ENCODE measurements around the gene DAPK2.
"Not testable (repeated sequence)": the region's sequence is repeated elsewhere in the genome, so short reads cannot be mapped to it uniquely, and the experiment has no call there.

The DAPK2 gene

GRCh38 chr15:64053674-64054073 lies 7.4 kb upstream of the DAPK2 start:
- DNase-seq (ENCODE audit: low read depth in 2 of 2) = not testable (repeated sequence)

GRCh38 chr15:64052925-64053491 lies 6.7 kb upstream of the DAPK2 start:
- DNase-seq (ENCODE audit: low read depth in 2 of 2) = no peak

GRCh38 chr15:64051407-64052259 lies 5.3 kb upstream of the DAPK2 start:
- no peak for DNase-seq (ENCODE audit: low read depth in 2 of 2)

GRCh38 chr15:64051093-64051402 lies 4.8 kb upstream of the DAPK2 start:
- no peak for DNase-seq (ENCODE audit: low read depth in 2 of 2)

- DNase-seq (ENCODE audit: low read depth in 2 of 2) = no peak
Observed at GRCh38 chr15:64050281-64051092, 4.2 kb upstream of the DAPK2 start.

- no peak for DNase-seq (ENCODE audit: low read depth in 2 of 2)
Observed at GRCh38 chr15:64048781-64049460, 2.6 kb upstream of the DAPK2 start.

- DNase-seq (ENCODE audit: low read depth in 2 of 2) = no peak
Observed at GRCh38 chr15:64045774-64046420, 388 bp downstream of the DAPK2 start.

GRCh38 chr15:64045101-64045435 lies 1.2 kb downstream of the DAPK2 start:
- DNase-seq (ENCODE audit: low read depth in 2 of 2) = no peak

GRCh38 chr15:64044300-64045100 lies 1.8 kb downstream of the DAPK2 start:
- no peak for DNase-seq (ENCODE audit: low read depth in 2 of 2)

- no peak for DNase-seq (ENCODE audit: low read depth in 2 of 2)
Observed at GRCh38 chr15:64038878-64039610, 7.2 kb downstream of the DAPK2 start.

- DNase-seq (ENCODE audit: low read depth in 2 of 2) = no peak
Observed at GRCh38 chr15:64037966-64038365, 8.3 kb downstream of the DAPK2 start.

- DNase-seq (ENCODE audit: low read depth in 2 of 2) = no peak
Observed at GRCh38 chr15:64037116-64037515, 9.2 kb downstream of the DAPK2 start.

- no peak for DNase-seq (ENCODE audit: low read depth in 2 of 2)
Observed at GRCh38 chr15:64035525-64035924, 10.8 kb downstream of the DAPK2 start.

- DNase-seq (ENCODE audit: low read depth in 2 of 2) = no peak
Observed at GRCh38 chr15:64034519-64034918, 11.8 kb downstream of the DAPK2 start.

- DNase-seq (ENCODE audit: low read depth in 2 of 2) = no peak
Observed at GRCh38 chr15:64032329-64032728, 14.0 kb downstream of the DAPK2 start.

GRCh38 chr15:64030123-64030522 lies 16.2 kb downstream of the DAPK2 start:
- no peak for DNase-seq (ENCODE audit: low read depth in 2 of 2)

- DNase-seq (ENCODE audit: low read depth in 2 of 2) = no peak
Observed at GRCh38 chr15:64029633-64030032, 16.7 kb downstream of the DAPK2 start.

- DNase-seq (ENCODE audit: low read depth in 2 of 2) = no peak
Observed at GRCh38 chr15:64029110-64029509, 17.2 kb downstream of the DAPK2 start.

GRCh38 chr15:64026591-64026990 lies 19.7 kb downstream of the DAPK2 start:
- DNase-seq (ENCODE audit: low read depth in 2 of 2) = no peak
